OCI-LY1 (cell line): ENCODE data around the gene SRSF1.

Experiments
- CTCF ChIP-seq: fragments of 200-600 bp; sonication (generic), shearing (Covaris generic); IDR thresholded peaks from 2 replicates; pipeline ENCODE4 v1.5.1; 2017; ENCODE audit warnings: mild to moderate bottlenecking, antibody characterized with exemption, low read length, moderate library complexity, mixed read lengths
- EZH2 ChIP-seq: fragments of 200-600 bp; sonication (generic), shearing (Covaris generic); IDR thresholded peaks from 2 replicates; pipeline ENCODE4 v1.8.0; 2017; ENCODE audit warnings: borderline replicate concordance, mixed run types, mild to moderate bottlenecking, antibody characterized with exemption, low read length, moderate library complexity, mixed read lengths

- TF ChIP-seq CTCF (no peak), EZH2 (no peak)
Observed at GRCh38 chr17:58002154-58002948, 4.7 kb downstream of the SRSF1 start.
